HG02973 (cell line): ENCODE measurements around the gene ITPR2.

ENCODE experiments used
- ATAC-seq: cut with Tn5 transposase; IDR thresholded peaks from one replicate; pipeline ENCODE4 v1.9.1; 2021; ENCODE audit warnings: moderate library complexity; ENCODE audit not compliant: unreplicated experiment

The ITPR2 gene

GRCh38 chr12:26428420-26428819, 404.6 kb downstream of the ITPR2 start:
- no peak for ATAC-seq

GRCh38 chr12:26426652-26427051, 406.3 kb downstream of the ITPR2 start:
- no peak for ATAC-seq

DNA sequence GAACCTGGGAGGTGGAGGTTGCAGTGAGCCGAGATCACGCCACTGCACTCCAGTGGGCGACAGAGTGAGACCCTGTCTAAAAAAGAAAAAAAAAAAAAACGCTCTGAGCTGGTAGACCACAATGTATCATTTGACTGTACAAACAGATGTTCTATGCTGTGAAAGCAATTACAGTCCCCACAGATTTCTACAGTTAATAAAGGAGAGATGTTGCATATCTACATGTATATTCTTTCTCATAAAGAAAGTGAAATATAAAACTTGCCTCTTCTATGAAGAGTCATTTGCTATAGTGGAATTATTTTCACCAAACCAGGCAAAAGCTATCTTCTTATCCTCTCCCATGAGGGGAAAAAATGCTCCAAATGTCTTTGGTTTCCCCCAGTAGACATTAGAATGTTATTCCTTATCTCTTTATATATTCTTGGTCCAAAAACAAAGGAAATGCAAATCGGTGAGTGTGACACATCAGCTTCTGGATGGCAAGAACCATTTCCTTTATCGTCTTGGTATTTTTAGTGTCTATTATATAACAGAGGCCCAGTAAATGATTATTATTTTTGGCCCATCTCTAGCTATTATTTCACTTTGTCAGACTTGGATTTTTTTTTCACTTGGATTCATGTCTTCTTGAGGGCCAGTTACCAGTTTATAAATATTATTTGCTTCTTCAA, 407.3 kb downstream of the ITPR2 start:
- peak; percentile 82 for ATAC-seq

GRCh38 chr12:26422839-26423398, 410.1 kb downstream of the ITPR2 start:
- ATAC-seq: no peak

GRCh38 chr12:26416550-26416949, 416.4 kb downstream of the ITPR2 start:
- ATAC-seq: no peak

DNA sequence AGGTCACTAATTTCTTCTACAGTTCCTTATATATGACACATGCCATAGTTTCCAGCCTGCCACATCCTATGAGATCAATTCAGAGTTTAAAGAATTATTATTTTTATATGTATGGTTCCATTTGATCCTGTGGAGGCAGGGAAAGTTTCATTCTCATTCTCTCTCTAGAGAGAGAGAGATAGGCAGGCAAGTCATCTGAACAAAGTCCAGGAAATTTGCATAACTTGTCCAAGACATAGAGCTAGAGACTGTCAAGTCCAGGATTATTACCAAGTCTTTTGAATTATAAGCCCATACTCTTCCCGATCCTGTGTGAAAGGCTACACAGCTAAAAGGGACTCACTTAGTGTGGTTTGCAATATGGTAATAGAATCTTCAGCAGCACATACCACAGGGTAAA, 422.3 kb downstream of the ITPR2 start:
- ATAC-seq: no peak

DNA sequence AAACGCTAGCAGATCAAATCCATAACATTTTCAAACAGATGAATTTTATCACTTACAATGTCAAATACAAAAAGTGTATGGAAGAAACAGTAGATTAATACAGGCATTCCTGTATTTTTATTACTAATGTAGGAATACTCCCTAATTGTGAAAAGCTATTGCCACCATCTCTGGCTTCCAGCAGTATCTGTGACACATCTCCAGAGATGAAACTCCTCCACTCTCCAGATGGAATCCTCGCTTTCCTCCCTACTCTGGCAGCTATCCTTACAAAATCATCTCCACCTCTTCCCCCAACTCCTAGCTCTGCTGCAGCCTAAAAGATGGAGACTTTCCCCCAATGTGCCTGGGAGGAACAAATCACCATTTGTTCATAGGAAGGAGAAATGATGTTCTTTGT, 426.2 kb downstream of the ITPR2 start:
- no peak for ATAC-seq

GRCh38 chr12:26406391-26406790, 426.6 kb downstream of the ITPR2 start:
- no peak for ATAC-seq

DNA sequence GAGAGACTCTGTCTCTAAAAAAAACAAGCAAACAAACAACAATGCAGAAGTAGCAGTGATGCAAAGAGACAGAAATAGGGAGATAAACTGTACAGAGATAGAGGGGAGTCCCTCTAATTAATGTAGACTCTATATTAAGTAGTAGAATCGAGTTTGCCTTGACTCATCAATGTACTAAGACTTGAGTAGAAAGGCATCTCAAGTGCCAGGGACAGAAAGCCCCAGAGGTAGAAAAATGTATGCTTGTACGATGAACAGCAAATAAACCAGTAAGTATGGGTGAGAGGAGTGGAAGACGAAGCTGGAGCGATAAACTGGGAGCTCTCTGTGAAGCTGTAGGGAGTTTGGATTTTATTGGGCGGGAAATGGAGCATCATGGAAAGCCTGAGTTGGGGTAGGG, 429.4 kb downstream of the ITPR2 start:
- ATAC-seq: no peak

GRCh38 chr12:26402648-26403047, 430.3 kb downstream of the ITPR2 start:
- ATAC-seq: no peak

DNA sequence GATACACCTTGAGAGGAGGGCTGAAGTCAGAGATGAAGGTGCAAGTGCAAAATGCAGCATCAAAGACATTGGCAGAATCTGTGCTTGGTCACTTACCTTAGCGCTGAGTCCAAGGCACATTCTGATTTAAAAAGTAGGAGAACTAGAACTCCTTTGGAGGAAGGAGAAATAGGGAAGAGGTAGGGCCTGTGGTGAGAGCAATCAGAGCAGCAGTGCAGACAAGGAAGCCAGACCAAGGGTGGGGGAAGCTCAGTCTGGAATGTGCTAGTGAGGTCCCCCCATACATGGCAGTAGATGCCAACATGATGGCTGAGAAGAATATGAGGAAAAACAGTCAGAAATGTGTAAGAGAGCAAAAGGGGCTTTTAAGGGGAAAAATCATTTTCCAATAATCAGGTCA, 431.1 kb downstream of the ITPR2 start:
- ATAC-seq: no peak

- ATAC-seq: no peak
Measured at GRCh38 chr12:26400627-26401026, 432.4 kb downstream of the ITPR2 start.

GRCh38 chr12:26399381-26399780, 433.6 kb downstream of the ITPR2 start:
- ATAC-seq: no peak

DNA sequence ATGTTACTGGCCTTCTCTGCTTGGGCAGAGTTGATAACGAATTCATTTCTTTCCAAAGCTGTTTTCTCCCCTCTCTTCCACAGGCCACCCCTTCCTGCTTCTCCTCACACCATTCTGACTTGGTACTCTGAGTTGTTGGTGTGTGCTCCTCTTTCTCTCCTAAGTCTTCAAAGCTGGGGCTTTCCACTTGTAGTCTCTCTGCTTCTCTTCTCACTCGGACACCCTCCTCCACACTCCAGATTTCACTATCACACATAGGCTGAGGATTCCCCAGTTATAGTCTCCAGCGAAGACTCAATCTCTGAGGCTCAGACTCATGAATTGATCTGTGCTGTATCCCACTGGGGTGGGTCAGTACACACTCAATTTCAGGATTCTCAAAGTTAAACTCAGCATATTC, 436.6 kb downstream of the ITPR2 start:
- peak; percentile 66 for ATAC-seq

GRCh38 chr12:26389343-26389742, 443.7 kb downstream of the ITPR2 start:
- ATAC-seq: no peak

GRCh38 chr12:26384536-26384935, 448.5 kb downstream of the ITPR2 start:
- ATAC-seq: no peak

GRCh38 chr12:26383041-26383440, 450.0 kb downstream of the ITPR2 start:
- no peak for ATAC-seq

DNA sequence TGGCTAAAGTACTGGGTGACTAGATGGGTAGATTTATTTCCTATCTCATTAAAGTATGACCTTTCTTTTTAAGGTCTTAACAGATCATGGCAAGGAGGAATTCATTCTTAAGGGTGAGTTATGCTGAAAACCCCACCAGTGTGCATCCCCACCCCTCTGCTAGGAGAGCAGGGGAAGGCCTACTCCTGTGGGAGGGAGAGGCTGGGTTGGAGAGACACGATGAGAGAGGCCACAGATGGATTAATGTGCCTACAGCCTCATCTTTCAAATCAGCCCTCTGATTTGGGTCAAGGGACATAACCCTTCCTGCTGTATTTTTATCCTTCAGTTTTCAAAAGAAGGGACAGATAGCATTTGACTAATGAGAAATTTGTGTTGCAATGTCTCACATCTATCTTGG, 452.1 kb downstream of the ITPR2 start:
- no peak for ATAC-seq

DNA sequence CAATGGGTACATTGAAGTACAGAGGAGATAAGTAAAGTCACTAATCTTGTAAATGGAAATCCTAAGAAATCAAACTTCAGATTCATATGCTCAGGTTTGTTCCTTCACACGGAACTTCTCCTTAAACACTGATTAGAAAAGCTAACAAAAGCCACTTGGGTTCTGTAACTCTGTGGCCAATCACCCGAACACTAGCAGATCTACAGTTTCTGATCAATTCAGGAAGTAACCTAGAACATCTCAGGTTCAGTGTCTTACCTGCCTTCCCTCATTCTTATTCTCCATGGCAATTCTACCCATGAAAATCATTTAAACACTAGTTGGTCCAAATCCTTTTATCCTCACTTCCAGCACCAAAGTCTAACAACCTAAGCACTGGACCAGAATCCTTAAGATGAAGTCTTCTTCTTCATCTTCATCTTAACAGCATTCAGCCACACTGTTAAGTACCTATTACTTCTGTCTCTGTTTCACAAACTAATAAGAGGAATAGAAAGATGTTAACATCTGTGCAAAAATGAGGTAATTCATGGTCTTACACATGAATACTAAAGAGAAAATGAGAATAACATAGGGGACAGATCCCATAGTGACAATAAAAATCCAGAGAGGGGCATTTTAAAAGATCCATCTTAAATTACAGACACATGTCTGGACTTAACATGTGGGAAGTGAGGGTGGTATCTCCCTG, 453.1 kb downstream of the ITPR2 start:
- ATAC-seq: no peak

- ATAC-seq: no peak
Measured at GRCh38 chr12:26378711-26379110, 454.3 kb downstream of the ITPR2 start.

- ATAC-seq: no peak
Measured at GRCh38 chr12:26374934-26375680, 457.9 kb downstream of the ITPR2 start.
